GM12873 (cell line): ENCODE measurements around the gene PTCH1.

ENCODE experiments used
- TF ChIP-seq, protein P1 (sequence below): IDR thresholded peaks from 2 replicates; pipeline ENCODE4 v1.5.1; 2012; ENCODE audit warnings: low read depth, mild to moderate bottlenecking, moderate library complexity, low read length, control low read depth; ENCODE audit not compliant: insufficient read depth; ENCODE audit errors: missing control alignments

Gene PTCH1

DNA sequence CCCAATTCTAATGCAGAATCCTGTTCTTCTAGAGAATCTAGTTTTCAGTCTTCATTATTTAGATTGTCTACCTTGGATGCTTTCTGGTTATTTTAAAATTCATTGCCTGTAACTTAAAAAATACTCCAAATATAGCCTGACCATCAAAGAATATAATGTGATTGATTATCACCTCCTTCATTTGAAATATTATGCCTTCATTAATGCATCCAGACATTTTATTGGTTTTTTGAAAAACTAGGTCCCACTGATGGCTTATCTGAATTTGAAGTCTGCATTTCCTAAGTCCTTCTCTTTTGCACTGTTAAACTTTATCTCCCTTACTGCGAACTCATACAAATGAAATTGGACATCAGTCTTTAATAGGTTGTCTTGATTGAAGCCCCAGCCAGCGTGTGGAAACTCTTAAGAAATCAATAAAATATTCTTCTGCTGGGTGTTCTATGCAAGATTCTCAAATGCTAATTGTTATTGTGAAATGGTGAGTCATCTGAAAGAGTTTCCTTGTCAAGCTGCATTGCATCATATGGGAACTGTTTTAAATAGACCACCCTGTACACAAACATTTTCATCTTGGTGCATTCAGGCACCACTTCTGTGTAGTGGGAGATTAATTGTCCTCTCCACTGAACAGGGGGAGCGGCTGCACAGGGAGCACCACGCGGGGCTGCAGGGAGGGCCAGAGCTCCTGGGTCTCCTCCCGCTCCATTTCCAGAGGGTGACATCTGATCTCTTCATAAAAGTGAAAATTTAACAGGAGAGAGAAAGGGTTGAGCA lies 106.9 kb downstream of the PTCH1 start:
- TF ChIP-seq, protein P1, sequence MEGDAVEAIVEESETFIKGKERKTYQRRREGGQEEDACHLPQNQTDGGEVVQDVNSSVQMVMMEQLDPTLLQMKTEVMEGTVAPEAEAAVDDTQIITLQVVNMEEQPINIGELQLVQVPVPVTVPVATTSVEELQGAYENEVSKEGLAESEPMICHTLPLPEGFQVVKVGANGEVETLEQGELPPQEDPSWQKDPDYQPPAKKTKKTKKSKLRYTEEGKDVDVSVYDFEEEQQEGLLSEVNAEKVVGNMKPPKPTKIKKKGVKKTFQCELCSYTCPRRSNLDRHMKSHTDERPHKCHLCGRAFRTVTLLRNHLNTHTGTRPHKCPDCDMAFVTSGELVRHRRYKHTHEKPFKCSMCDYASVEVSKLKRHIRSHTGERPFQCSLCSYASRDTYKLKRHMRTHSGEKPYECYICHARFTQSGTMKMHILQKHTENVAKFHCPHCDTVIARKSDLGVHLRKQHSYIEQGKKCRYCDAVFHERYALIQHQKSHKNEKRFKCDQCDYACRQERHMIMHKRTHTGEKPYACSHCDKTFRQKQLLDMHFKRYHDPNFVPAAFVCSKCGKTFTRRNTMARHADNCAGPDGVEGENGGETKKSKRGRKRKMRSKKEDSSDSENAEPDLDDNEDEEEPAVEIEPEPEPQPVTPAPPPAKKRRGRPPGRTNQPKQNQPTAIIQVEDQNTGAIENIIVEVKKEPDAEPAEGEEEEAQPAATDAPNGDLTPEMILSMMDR, result no peak

DNA sequence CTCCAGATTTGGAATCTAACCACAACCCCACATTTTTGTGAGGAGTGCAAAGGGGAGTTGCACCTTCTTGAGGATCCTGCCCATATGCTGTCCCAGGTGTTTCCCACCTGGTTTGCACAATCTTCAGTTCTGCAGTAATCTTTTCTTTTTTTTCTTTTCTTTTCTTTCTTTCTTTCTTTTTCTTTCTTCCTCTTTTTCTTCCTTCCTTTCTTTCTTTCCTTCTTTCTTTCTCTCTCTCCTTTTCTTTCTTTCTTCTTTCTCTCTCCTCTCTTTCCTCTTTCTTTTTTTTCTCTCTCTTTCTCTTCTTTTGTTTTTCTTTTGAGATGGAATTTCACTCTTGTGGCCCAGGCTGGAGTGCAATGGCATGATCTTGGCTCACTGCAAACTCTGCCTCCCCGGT lies 109.2 kb downstream of the PTCH1 start:
- TF ChIP-seq, protein P1, result no peak

DNA sequence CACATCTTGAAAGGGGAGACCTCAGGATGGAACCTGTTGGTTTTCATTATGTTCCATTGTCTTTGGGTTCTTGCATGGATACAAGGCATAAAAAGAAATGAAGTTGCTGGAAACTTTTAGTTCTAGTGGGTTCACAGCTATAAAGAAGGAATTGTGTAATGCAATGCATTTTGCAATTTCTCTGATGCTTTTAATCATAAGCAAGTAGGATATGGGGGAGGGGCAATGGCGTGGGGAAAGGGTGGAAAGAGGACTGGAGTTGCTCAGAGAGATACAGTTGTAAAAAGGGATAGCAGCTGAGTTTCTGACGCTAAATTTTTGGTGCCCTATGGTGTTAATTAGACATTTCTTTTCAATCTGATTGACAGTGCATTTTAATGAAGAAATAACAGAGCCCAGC lies 110.7 kb downstream of the PTCH1 start:
- TF ChIP-seq, protein P1, result no peak

DNA sequence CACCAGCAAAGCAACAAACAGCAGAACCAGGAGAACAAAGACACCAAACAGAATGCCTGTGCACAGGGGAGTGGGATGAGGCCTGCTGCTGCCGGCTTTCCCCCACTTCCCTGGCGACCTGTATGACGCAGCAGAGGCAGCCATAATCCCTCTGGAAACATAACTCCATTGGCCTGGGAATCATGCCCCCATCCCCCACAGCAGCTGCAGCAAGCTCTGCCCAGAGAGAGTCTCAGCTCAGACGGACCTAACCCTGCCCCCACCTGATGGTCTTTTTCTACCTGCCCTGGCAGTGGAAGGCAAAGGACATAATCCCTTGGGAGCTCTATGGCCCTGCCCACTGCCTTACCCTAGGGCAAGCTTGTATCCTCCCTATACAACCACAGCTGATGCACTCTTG lies 117.5 kb downstream of the PTCH1 start:
- TF ChIP-seq, protein P1, result no peak
